ENCODE data around the gene RAB8A.
"Not testable (repeated sequence)": the region's sequence is repeated elsewhere in the genome, so short reads cannot be mapped to it uniquely, and the experiment has no call there.

Gene RAB8A

GRCh38 chr19:16143399-16144215, 31.9 kb downstream of the RAB8A start, which contains the start of gene HSH2D:
HSH2D (plus strand) TSS chr19:16143685; CDS start chr19:16148751, 5,066 bp downstream.
- no peak for DNase-seq (ENCODE audit: low spot score)

GRCh38 chr19:16144216-16144581, 32.5 kb downstream of the RAB8A start:
- no peak for DNase-seq (ENCODE audit: low spot score)

GRCh38 chr19:16146112-16146511, 34.4 kb downstream of the RAB8A start:
- no peak for DNase-seq (ENCODE audit: low spot score)

- no peak for DNase-seq (ENCODE audit: low spot score)
These were observed 36.9 kb downstream of the RAB8A start for GRCh38 chr19:16148443-16149229.

- DNase-seq (ENCODE audit: low spot score), result no peak
These were observed 42.1 kb downstream of the RAB8A start for GRCh38 chr19:16153582-16154336.

- no peak for DNase-seq (ENCODE audit: low spot score)
These were observed 42.9 kb downstream of the RAB8A start for GRCh38 chr19:16154557-16154956.

- DNase-seq (ENCODE audit: low spot score), result no peak
These were observed 43.4 kb downstream of the RAB8A start for GRCh38 chr19:16155128-16155527.

GRCh38 chr19:16156904-16157303, 45.2 kb downstream of the RAB8A start:
- no peak for DNase-seq (ENCODE audit: low spot score)

- no peak for DNase-seq (ENCODE audit: low spot score)
These were observed 45.9 kb downstream of the RAB8A start for GRCh38 chr19:16157601-16158000.

GRCh38 chr19:16159655-16160054, 48.0 kb downstream of the RAB8A start:
- DNase-seq (ENCODE audit: low spot score), result no peak

- no peak for DNase-seq (ENCODE audit: low spot score)
These were observed 48.8 kb downstream of the RAB8A start for GRCh38 chr19:16160445-16160942.

GRCh38 chr19:16160943-16161560, 49.4 kb downstream of the RAB8A start:
- no peak for DNase-seq (ENCODE audit: low spot score)

GRCh38 chr19:16161840-16162239, 50.2 kb downstream of the RAB8A start:
- DNase-seq (ENCODE audit: low spot score), result no peak

- DNase-seq (ENCODE audit: low spot score), result no peak
These were observed 52.7 kb downstream of the RAB8A start for GRCh38 chr19:16164222-16164890.

GRCh38 chr19:16166417-16166816, 54.7 kb downstream of the RAB8A start:
- DNase-seq (ENCODE audit: low spot score), result no peak

- no peak for DNase-seq (ENCODE audit: low spot score)
These were observed 55.4 kb downstream of the RAB8A start for GRCh38 chr19:16167055-16167454.

- no peak for DNase-seq (ENCODE audit: low spot score)
These were observed 56.9 kb downstream of the RAB8A start for GRCh38 chr19:16168465-16169081.

GRCh38 chr19:16170134-16170533, 58.4 kb downstream of the RAB8A start:
- DNase-seq (ENCODE audit: low spot score), result no peak

- no peak for DNase-seq (ENCODE audit: low spot score)
These were observed 64.3 kb downstream of the RAB8A start for GRCh38 chr19:16175954-16176353.

- DNase-seq (ENCODE audit: low spot score), result not testable (repeated sequence)
These were observed 67.2 kb downstream of the RAB8A start for GRCh38 chr19:16178866-16179265.

GRCh38 chr19:16180611-16181010, 68.9 kb downstream of the RAB8A start:
- DNase-seq (ENCODE audit: low spot score), result no peak
